Activated CD4-positive, alpha-beta T cell treated with anti-CD3 and anti-CD28 coated beads for 36 hours (primary cell): ENCODE results near the gene FAM13C. TPM values are rescaled to one million over a fixed set of nuclear protein-coding genes. Genes with fewer than 3 reads are reported as not detected.
"Not testable (repeated sequence)": the region's sequence is repeated elsewhere in the genome, so short reads cannot be mapped to it uniquely, and the experiment has no call there.

Source experiments
- ATAC-seq: fragments of 200-7000 bp; cut with Tn5 transposase; one replicate; pipeline ENCODE4 v1.10.0; 2021; ENCODE audit warnings: mild to moderate bottlenecking, moderate library complexity
- CTCF ChIA-PET: fragments of 350-600 bp; sonication (Branson Sonifier 250); formaldehyde crosslinking; loops from one replicate; lab custom pipeline; 2021; ENCODE audit warnings: antibody characterized with exemption; lab: Charles Lee
- POLR2A ChIA-PET: fragments of 350-600 bp; sonication (Branson Sonifier 250); formaldehyde crosslinking; loops from one replicate; lab custom pipeline; 2021; ENCODE audit warnings: antibody characterized with exemption, inconsistent platforms; lab: Charles Lee
- DNase-seq: peaks from one replicate; pipeline ENCODE4 v3.0.0-alpha.2; 2020
- H3K27ac Mint-ChIP-seq: one replicate; pipeline ENCODE4 v1.8.0; 2021; ENCODE audit warnings: mixed read lengths
- H3K27me3 Mint-ChIP-seq: one replicate; pipeline ENCODE4 v1.8.0; 2021; ENCODE audit warnings: mixed read lengths
- H3K36me3 Mint-ChIP-seq: one replicate; pipeline ENCODE4 v1.8.0; 2021; ENCODE audit warnings: low read depth, mixed read lengths
- H3K4me1 Mint-ChIP-seq: one replicate; pipeline ENCODE4 v1.8.0; 2021; ENCODE audit warnings: mixed read lengths
- H3K4me3 Mint-ChIP-seq: one replicate; pipeline ENCODE4 v1.8.0; 2021; ENCODE audit warnings: mild to moderate bottlenecking, moderate library complexity, mixed read lengths
- H3K9me3 Mint-ChIP-seq: one replicate; pipeline ENCODE4 v1.8.0; 2021; ENCODE audit warnings: low read depth, mixed read lengths
- intact Hi-C, 2 experiments: fragments of 100-400 bp; cut with DNase I in 1 of 2; cut with micrococcal nuclease in 1 of 2; formaldehyde crosslinking; loops; one replicate each; pipeline versions ENCODE4 v1.14.2 to v1.15.1; 2022 to 2024; cut with DNase I, micrococcal nuclease
- total RNA-seq, 2 experiments: library from RNA; stranded (reverse); gene quantifications; one replicate each; pipeline ENCODE4 v1.2.3, GENCODE V29; 2021

Gene FAM13C
- under 1 TPM in 1 of 2 experiments, not detected in 1; 0.35 TPM for total RNA-seq

- intact Hi-C loops = no loop called here
- no peak within 1 kb of the TSS for H3K27ac Mint-ChIP-seq
- no peaks in the 10 kb centered on the region for H3K36me3 Mint-ChIP-seq
- ChIA-PET CTCF (no interaction called here), POLR2A (interaction anchor here (0.7 kb wide), 1 partner anchor 25 kb away, joined by 3 read pairs; no protein-coding TSS in a partner anchor)
- H3K27me3 Mint-ChIP-seq = peaks cover 27% of the 10 kb centered on the region
- peak within 1 kb of the TSS; percentile 50 for H3K4me3 Mint-ChIP-seq
- peak; percentile 47 for DNase-seq
- ATAC-seq = peak; percentile 68
- peaks cover 12% of the 10 kb centered on the region for H3K4me1 Mint-ChIP-seq
- no peaks in the 10 kb centered on the region for H3K9me3 Mint-ChIP-seq
These were observed at the start of gene FAM13C for GRCh38 chr10:59362144-59362958. FAM13C (minus strand) TSS chr10:59362549; CDS start chr10:59362460, 89 bp downstream.

- no peaks in the 10 kb centered on the region for H3K4me1 Mint-ChIP-seq
- no peak for ATAC-seq
- H3K36me3 Mint-ChIP-seq = no peaks in the 10 kb centered on the region
These were observed 42.9 kb upstream of the FAM13C start for GRCh38 chr10:59405235-59405634.

GRCh38 chr10:59400214-59400613 is 37.9 kb upstream of the FAM13C start:
- POLR2A ChIA-PET = no interaction called here
- ATAC-seq = no peak
- intact Hi-C loops = no loop called here
- CTCF ChIA-PET = no interaction called here
- no peak for DNase-seq
- Mint-ChIP-seq H3K4me3 (no peak overlapping the region), H3K4me1 (no peaks in the 10 kb centered on the region), H3K27me3 (no peaks in the 10 kb centered on the region), H3K9me3 (peaks cover 11% of the 10 kb centered on the region), H3K36me3 (no peaks in the 10 kb centered on the region), H3K27ac (no peak overlapping the region)

More at GRCh38 chr10:59405235-59405634, 42.9 kb upstream of the FAM13C start:
- ChIA-PET POLR2A (no interaction called here), CTCF (interaction anchor here (0.6 kb wide), 1 partner anchor 292 kb away, joined by 3 read pairs; no protein-coding TSS in a partner anchor)
- intact Hi-C loops = no loop called here
- H3K27me3 Mint-ChIP-seq = no peaks in the 10 kb centered on the region
- no peak overlapping the region for H3K4me3 Mint-ChIP-seq
- no peak for DNase-seq
- no peak overlapping the region for H3K27ac Mint-ChIP-seq
- H3K9me3 Mint-ChIP-seq = peaks cover 8% of the 10 kb centered on the region

- intact Hi-C loops, H3K4me1 Mint-ChIP-seq, H3K4me3 Mint-ChIP-seq, H3K27me3 Mint-ChIP-seq, H3K27ac Mint-ChIP-seq, DNase-seq, CTCF ChIA-PET, H3K9me3 Mint-ChIP-seq, H3K36me3 Mint-ChIP-seq, POLR2A ChIA-PET, ATAC-seq: not testable (repeated sequence)
These were observed 37.0 kb upstream of the FAM13C start for GRCh38 chr10:59399329-59399728.

GRCh38 chr10:59397961-59398360 is 35.6 kb upstream of the FAM13C start:
- H3K27me3 Mint-ChIP-seq = no peaks in the 10 kb centered on the region
- CTCF ChIA-PET = no interaction called here
- no peak for ATAC-seq
- H3K27ac Mint-ChIP-seq = no peak overlapping the region
- DNase-seq = no peak
- no peak overlapping the region for H3K4me3 Mint-ChIP-seq
- no peaks in the 10 kb centered on the region for H3K36me3 Mint-ChIP-seq
- POLR2A ChIA-PET = no interaction called here
- intact Hi-C loops = no loop called here
- no peaks in the 10 kb centered on the region for H3K4me1 Mint-ChIP-seq
- peaks cover 7% of the 10 kb centered on the region for H3K9me3 Mint-ChIP-seq

- intact Hi-C loops = no loop called here
- CTCF ChIA-PET = no interaction called here
- no peak overlapping the region for H3K4me3 Mint-ChIP-seq
These were observed 33.6 kb upstream of the FAM13C start for GRCh38 chr10:59395984-59396383.

GRCh38 chr10:59393349-59393748 is 31.0 kb upstream of the FAM13C start:
- no peak overlapping the region for H3K4me3 Mint-ChIP-seq
- ATAC-seq = no peak
- POLR2A ChIA-PET = no interaction called here

More at GRCh38 chr10:59395984-59396383, 33.6 kb upstream of the FAM13C start:
- H3K36me3 Mint-ChIP-seq = no peaks in the 10 kb centered on the region
- H3K9me3 Mint-ChIP-seq = peaks cover 7% of the 10 kb centered on the region
- no peak overlapping the region for H3K27ac Mint-ChIP-seq
- no peaks in the 10 kb centered on the region for H3K27me3 Mint-ChIP-seq
- POLR2A ChIA-PET = no interaction called here
- H3K4me1 Mint-ChIP-seq = no peaks in the 10 kb centered on the region
- no peak for ATAC-seq
- DNase-seq = no peak

GRCh38 chr10:59391060-59391459 is 28.7 kb upstream of the FAM13C start:
- intact Hi-C loops = no loop called here
- POLR2A ChIA-PET = no interaction called here
- ATAC-seq (no peak), DNase-seq (no peak)
- Mint-ChIP-seq H3K9me3 (no peaks in the 10 kb centered on the region), H3K4me3 (no peak overlapping the region), H3K36me3 (no peaks in the 10 kb centered on the region), H3K27me3 (no peaks in the 10 kb centered on the region), H3K4me1 (no peaks in the 10 kb centered on the region), H3K27ac (no peak overlapping the region)
- CTCF ChIA-PET = interaction anchor here (0.9 to 1.2 kb wide), 2 partner anchors 96 to 852 kb away, joined by 3 read pairs; no protein-coding TSS in a partner anchor

More at GRCh38 chr10:59393349-59393748, 31.0 kb upstream of the FAM13C start:
- Mint-ChIP-seq H3K9me3 (no peaks in the 10 kb centered on the region), H3K27me3 (no peaks in the 10 kb centered on the region), H3K27ac (no peak overlapping the region), H3K36me3 (no peaks in the 10 kb centered on the region), H3K4me1 (no peaks in the 10 kb centered on the region)
- DNase-seq = no peak
- intact Hi-C loops = no loop called here
- CTCF ChIA-PET = no interaction called here

- peaks cover 3% of the 10 kb centered on the region for H3K27me3 Mint-ChIP-seq
- intact Hi-C loops = no loop called here
- ChIA-PET POLR2A (no interaction called here), CTCF (no interaction called here)
- no peak overlapping the region for H3K4me3 Mint-ChIP-seq
- H3K4me1 Mint-ChIP-seq = no peaks in the 10 kb centered on the region
- H3K36me3 Mint-ChIP-seq = no peaks in the 10 kb centered on the region
- ATAC-seq (no peak), DNase-seq (no peak)
- no peak overlapping the region for H3K27ac Mint-ChIP-seq
- no peaks in the 10 kb centered on the region for H3K9me3 Mint-ChIP-seq
These were observed 26.3 kb upstream of the FAM13C start for GRCh38 chr10:59388671-59388976.

- POLR2A ChIA-PET = no interaction called here
- ATAC-seq (no peak), DNase-seq (no peak)
- H3K36me3 Mint-ChIP-seq = no peaks in the 10 kb centered on the region
- intact Hi-C loops = no loop called here
- CTCF ChIA-PET = no interaction called here
- H3K27ac Mint-ChIP-seq = no peak overlapping the region
- H3K4me1 Mint-ChIP-seq = no peaks in the 10 kb centered on the region
- no peak overlapping the region for H3K4me3 Mint-ChIP-seq
- H3K9me3 Mint-ChIP-seq = no peaks in the 10 kb centered on the region
- H3K27me3 Mint-ChIP-seq = peaks cover 3% of the 10 kb centered on the region
These were observed 25.8 kb upstream of the FAM13C start for GRCh38 chr10:59387951-59388670.

- DNase-seq (no peak), ATAC-seq (no peak)
- POLR2A ChIA-PET = no interaction called here
These were observed 22.4 kb upstream of the FAM13C start for GRCh38 chr10:59384761-59385160.

GRCh38 chr10:59383908-59384307 is 21.6 kb upstream of the FAM13C start:
- intact Hi-C loops = no loop called here
- Mint-ChIP-seq H3K4me3 (no peak overlapping the region), H3K9me3 (no peaks in the 10 kb centered on the region), H3K27ac (no peak overlapping the region), H3K36me3 (no peaks in the 10 kb centered on the region), H3K27me3 (peaks cover 3% of the 10 kb centered on the region), H3K4me1 (no peaks in the 10 kb centered on the region)
- ATAC-seq = no peak
- DNase-seq = no peak
- POLR2A ChIA-PET = no interaction called here
- CTCF ChIA-PET = no interaction called here

More at GRCh38 chr10:59384761-59385160, 22.4 kb upstream of the FAM13C start:
- CTCF ChIA-PET = no interaction called here
- Mint-ChIP-seq H3K36me3 (no peaks in the 10 kb centered on the region), H3K27ac (no peak overlapping the region), H3K9me3 (no peaks in the 10 kb centered on the region), H3K4me1 (no peaks in the 10 kb centered on the region), H3K4me3 (no peak overlapping the region), H3K27me3 (peaks cover 3% of the 10 kb centered on the region)
- intact Hi-C loops = no loop called here
